GM20000 (cell line): ENCODE data around the gene SSPN.

ENCODE experiments used
- DNase-seq: peaks from one replicate; pipeline ENCODE4 v3.0.0; 2012; ENCODE audit warnings: low spot score
- TF ChIP-seq, protein P1 (sequence below): IDR thresholded peaks from 2 replicates; pipeline ENCODE4 v1.5.1; 2012; ENCODE audit warnings: mild to moderate bottlenecking, control low read depth; ENCODE audit errors: extremely low read depth, missing control alignments

The SSPN gene

GRCh38 chr12:26265606-26266005 lies 70.2 kb downstream of the SSPN start:
- DNase-seq, result no peak
- TF ChIP-seq, protein P1, sequence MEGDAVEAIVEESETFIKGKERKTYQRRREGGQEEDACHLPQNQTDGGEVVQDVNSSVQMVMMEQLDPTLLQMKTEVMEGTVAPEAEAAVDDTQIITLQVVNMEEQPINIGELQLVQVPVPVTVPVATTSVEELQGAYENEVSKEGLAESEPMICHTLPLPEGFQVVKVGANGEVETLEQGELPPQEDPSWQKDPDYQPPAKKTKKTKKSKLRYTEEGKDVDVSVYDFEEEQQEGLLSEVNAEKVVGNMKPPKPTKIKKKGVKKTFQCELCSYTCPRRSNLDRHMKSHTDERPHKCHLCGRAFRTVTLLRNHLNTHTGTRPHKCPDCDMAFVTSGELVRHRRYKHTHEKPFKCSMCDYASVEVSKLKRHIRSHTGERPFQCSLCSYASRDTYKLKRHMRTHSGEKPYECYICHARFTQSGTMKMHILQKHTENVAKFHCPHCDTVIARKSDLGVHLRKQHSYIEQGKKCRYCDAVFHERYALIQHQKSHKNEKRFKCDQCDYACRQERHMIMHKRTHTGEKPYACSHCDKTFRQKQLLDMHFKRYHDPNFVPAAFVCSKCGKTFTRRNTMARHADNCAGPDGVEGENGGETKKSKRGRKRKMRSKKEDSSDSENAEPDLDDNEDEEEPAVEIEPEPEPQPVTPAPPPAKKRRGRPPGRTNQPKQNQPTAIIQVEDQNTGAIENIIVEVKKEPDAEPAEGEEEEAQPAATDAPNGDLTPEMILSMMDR, result no peak

DNA sequence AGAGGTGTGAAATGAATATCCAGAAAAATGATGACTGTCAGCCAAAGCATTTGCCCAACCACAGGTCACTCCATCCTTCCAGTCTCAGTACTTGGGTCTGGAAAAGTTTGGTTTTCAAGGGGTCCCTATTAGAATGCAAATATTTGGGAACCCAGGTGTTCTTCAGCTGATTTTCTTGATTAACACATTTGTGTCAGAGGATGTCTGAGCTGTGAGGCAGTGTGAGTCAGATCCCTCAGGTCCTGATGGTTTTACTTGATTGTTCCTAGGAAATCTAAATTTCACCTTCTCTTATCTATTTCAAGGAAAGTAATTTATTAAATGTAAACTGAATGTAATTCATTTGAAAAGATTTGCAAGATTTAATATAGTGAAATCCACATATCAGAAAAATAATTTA lies 71.5 kb downstream of the SSPN start:
- TF ChIP-seq, protein P1, result no peak
- DNase-seq, result no peak

- TF ChIP-seq, protein P1, result no peak
- DNase-seq, result no peak
Measured at GRCh38 chr12:26268841-26269561, 73.6 kb downstream of the SSPN start.

GRCh38 chr12:26269562-26270284 lies 74.3 kb downstream of the SSPN start:
- no peak for DNase-seq

DNA sequence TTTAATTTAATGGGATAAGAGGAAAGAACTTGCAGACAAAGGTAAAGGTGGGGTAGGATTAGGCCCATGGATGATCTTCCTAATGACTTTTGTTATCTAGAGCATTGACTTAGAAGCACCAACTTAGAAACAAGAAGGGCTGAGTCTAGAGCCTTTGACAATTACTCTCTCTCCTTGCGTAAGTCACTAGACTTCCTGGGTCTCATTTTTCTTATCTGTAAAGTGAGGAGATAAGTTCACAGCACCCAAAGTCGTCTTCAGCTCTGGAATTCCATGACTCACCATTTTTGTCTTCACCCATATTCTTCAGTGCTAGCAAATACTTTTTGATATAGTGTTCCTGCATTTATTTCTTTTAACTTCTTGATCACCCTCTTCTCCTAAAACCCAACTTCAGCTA lies 75.7 kb downstream of the SSPN start:
- no peak for DNase-seq
- TF ChIP-seq, protein P1, result no peak

More at GRCh38 chr12:26269562-26270284, 74.3 kb downstream of the SSPN start:
- TF ChIP-seq, protein P1, result no peak

DNA sequence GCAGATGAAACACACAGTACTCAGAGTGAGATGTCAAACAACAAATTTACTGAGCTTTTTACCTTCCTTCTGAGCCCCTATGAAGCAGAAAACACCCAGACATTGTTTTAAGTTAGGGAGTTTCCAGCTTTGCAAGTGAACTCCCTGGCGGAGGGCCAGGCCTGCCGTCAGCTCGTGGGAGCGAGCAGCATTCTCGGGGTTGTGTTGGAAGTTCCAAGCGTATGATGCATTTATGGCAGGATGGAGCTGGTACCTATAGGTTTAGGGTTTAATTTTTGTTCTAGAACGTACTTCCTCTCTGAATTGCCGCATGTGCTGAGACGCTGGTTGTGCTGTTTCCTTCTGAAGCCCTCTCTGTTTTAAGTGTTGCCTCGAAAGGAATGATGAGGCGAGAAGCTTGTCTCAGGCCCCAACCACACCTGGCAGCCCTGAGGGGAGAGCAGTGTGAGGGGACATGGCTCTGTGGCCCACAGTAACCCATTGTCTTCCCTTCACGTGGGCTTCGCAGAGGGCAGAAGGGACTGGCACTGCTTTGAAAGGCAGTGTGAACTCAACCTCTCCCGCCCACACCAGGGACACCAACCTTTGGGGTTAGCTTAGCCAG lies 76.6 kb downstream of the SSPN start:
- DNase-seq, result peak; percentile 22
- TF ChIP-seq, protein P1, result no peak

DNA sequence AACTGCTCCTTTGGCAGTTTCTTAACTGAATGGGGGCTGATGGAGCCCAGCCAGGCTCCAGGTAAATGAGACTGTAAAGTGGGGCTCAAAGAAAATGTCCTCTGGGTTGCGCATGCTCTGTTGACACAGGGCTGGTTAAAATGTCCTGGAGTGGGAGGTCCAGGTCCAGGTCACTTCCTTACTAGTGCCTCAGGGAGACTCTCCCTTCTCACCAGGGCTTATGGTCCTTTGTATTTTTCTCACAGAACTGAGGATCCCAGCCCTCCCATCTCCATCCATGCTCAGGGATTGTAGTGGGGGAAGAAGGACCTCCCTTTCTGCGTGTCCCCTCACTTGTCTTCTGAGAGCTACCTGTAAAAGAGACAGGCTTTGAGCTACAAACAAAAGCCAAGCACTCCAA lies 77.5 kb downstream of the SSPN start:
- TF ChIP-seq, protein P1, result no peak
- no peak for DNase-seq
